HG03575 (cell line): ENCODE measurements around the gene AQR.

Experiments
- ATAC-seq: cut with Tn5 transposase; IDR thresholded peaks from one replicate; pipeline ENCODE4 v1.9.1; 2021; ENCODE audit not compliant: unreplicated experiment, insufficient number of reproducible peaks, low FRiP score; ENCODE audit errors: extremely low read depth

The AQR gene

GRCh38 chr15:34890424-34890823, 79.1 kb downstream of the AQR start:
- no peak for ATAC-seq

- ATAC-seq: no peak
These were observed 80.1 kb downstream of the AQR start for GRCh38 chr15:34889476-34889875.

DNA sequence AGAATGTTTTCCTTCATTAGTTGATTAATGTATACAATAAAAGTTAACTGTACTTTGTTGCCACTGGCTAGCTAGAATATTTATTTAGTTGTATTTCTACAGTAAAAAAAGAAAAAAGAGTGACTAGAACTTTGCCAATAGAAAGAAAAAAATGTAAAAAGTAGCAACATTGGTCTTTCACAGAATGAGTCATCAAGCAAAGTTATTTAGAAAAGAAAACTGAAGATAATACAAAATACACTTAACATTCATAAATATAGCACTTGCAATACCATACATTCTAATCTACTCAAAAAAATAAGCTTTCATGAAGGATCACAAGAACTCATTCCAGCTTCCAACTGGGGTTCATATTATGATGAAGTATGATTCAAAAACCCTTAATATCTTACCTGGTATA, 83.4 kb downstream of the AQR start:
- no peak for ATAC-seq

DNA sequence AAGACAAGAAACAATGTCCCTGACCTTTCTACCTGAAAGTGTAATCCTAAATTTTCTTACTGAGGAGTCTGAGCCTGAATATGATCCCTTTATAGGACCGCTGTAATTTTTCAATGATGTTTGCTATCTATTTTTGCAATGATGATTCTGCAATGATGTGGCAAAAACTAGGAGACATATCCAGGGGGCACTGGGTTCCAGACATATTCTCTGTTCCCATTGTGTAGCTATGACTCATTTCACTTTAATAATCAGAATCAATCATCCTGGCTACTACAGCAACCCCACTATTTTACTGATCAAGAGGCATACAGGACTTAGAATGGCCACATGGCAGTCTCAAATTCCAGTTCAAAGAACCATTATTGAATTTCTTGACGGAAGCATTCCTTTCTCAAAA, 85.9 kb downstream of the AQR start:
- no peak for ATAC-seq

DNA sequence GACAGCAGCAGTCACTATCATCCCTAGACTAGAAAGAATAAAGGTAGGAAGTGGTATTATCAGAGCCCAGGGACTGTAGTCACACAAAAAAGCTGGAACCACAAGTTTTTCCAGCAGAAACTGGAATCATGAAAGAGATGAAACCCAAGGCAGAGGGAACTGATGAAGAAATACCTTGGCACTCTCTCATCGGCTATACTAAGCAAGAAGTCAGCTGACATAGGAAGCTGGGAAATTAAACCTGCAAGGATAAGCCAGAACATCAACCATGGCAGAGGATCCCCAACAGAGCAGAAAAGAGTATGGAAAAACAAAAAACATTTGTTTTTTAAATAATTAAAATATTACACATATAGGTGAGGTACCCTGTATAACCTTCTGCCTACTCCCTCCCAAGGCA, 86.5 kb downstream of the AQR start:
- no peak for ATAC-seq

GRCh38 chr15:34879107-34879506, 90.4 kb downstream of the AQR start:
- no peak for ATAC-seq

- no peak for ATAC-seq
These were observed 92.9 kb downstream of the AQR start for GRCh38 chr15:34876640-34877039.

DNA sequence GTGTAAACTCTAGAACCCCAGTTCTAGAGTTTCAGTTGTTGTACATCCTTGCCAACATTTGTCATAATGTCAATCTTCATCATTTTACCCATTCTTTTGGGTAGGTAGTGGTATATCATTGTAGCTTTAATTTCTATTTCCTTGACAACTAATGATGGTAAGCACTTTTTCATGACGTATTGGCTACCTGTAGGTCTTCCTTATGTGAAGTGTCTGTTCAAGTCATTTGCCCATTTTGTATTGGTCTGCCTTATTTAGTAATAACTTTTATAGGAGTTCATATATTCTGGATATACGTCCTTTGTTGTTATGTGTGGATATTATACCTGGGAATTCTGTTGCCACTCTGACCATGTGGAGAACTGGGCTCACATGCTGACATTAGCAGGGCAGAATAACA, 100.4 kb downstream of the AQR start:
- no peak for ATAC-seq

- ATAC-seq: no peak
These were observed 104.0 kb downstream of the AQR start for GRCh38 chr15:34865531-34865930.

GRCh38 chr15:34861214-34861613, 108.3 kb downstream of the AQR start:
- no peak for ATAC-seq

DNA sequence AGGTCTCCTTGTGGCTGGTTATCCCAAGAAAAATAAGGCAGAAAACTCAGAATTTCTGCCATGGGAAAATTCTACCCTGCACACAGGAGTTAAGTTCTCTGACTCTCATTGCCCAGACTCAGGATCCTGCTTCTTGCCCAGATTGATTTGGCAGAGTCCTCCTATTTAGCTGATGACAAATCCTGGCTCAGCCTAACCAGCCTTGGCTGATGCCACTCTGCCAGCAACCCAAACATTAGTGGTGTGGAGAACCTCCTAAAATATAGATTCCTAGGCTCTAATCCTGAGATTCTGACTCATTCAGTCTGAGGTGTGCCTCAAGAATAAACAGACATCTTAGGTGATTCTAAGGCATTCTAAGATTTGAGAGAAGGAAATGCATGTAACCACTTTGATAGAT, 113.6 kb downstream of the AQR start:
- ATAC-seq: no peak

GRCh38 chr15:34855413-34855812, 114.1 kb downstream of the AQR start:
- no peak for ATAC-seq

- ATAC-seq: no peak
These were observed 115.3 kb downstream of the AQR start for GRCh38 chr15:34854232-34854631.

DNA sequence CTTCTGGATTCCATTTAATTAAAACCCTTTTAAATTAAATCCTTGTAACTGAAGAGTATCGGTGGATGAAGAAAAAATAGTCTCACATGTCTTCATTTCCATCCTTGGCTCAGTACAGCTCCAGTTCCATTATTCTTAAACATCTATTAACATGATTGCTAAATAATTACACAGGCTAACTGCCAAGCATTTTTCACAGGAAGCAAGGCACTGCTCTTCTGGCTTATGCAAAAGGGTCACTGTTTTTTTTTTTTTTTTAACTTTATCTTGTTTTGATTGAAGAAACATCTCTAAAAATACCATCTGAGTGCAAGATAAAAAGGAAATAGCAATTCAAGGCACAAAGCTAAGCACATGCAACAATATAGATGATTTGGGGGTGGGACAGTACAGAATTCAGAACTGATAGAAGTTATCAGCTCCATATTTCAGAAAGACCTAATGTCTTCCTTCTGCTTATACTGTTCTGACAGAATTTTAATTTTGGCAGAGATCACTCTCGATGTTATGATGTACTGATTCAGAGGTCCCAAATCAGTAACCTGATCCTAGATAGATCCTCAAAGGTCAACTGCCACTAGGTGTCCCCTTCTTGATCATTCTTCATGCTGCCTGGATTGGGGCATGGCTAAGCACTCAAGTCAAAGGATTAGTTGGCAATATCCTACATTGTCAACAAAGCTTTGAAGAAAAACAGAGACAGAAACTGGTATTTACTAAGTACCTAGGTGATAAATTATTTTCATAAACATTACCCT, 116.4 kb downstream of the AQR start:
- no peak for ATAC-seq

GRCh38 chr15:34851751-34852150, 117.8 kb downstream of the AQR start:
- no peak for ATAC-seq

GRCh38 chr15:34851007-34851406, 118.5 kb downstream of the AQR start:
- no peak for ATAC-seq

DNA sequence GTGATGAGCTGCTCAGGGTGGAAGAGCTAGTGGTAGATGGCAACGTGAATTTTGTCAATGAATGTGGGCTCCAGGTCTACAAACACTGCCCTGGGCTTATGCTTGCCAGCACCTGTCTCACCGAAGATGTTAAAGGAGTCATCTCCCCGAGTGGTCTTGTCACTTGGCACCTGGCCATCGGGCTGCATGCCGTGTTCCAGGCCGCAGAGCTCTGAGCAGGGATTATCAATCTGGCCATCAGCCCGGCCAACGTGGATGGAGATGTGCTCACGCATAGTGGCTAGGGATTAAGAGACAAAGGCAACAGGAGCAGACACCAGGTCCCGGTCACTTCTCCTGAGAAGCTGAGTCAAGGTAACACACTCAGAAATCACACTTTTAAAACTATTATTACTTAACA, 119.4 kb downstream of the AQR start:
- no peak for ATAC-seq

- ATAC-seq: no peak
These were observed 120.1 kb downstream of the AQR start for GRCh38 chr15:34849364-34849959.

DNA sequence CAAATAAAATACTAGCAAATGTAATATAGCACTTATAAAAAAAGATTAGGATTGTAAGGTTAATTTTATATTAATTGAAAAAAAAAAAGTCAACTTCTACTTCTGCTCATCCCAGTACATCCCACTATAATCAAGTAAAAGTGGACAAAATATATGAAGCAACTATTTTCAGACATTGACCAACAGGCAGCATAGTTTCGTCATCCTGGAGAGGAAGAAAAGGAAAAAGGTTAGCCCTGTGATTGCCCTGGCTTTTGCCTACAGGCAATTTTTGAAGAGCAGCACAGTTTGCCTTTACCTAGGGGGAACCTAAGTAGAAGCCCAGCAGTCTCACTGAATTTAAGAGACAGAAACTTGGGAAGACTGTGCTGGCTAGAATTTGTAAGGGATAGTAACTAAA, 121.9 kb downstream of the AQR start:
- ATAC-seq: no peak

DNA sequence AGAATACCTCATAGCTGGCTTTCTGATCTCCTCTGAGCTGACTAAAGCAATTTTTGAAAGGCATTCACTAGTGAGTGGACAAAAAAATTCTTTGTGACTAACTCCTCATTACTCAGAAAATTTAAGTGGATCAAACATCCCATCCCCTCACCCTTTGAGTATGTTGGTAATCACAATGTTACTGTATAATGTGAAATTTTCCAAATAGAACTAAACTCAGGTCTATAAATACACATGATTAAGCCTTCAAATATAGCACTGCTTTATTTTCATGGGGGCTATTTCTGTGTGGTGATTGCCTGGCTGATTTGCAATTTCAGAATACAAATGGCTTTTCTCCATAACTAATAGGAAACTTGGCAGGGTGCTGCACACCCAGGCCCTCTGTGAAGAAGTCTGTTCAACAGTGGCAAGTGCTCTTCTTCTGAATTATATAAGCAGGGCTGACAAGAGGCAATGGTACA, 128.2 kb downstream of the AQR start:
- no peak for ATAC-seq

GRCh38 chr15:34838282-34838681, 131.3 kb downstream of the AQR start:
- ATAC-seq: no peak
